Activated CD4-positive, alpha-beta T cell treated with anti-CD3 and anti-CD28 coated beads, Interleukin-2, Interleukin-6, amounts not matched to agents 100 ng/mL and 50 ng/mL, durations not matched to agents 16 hours and 8 hours (primary cell): Measurements from ENCODE around the gene PLPP7.
"Not testable (repeated sequence)": the region's sequence is repeated elsewhere in the genome, so short reads cannot be mapped to it uniquely, and the experiment has no call there.

ENCODE experiments used
- DNase-seq: peaks from one replicate; pipeline ENCODE4 v3.0.0-alpha.2; 2020

The PLPP7 gene

DNA sequence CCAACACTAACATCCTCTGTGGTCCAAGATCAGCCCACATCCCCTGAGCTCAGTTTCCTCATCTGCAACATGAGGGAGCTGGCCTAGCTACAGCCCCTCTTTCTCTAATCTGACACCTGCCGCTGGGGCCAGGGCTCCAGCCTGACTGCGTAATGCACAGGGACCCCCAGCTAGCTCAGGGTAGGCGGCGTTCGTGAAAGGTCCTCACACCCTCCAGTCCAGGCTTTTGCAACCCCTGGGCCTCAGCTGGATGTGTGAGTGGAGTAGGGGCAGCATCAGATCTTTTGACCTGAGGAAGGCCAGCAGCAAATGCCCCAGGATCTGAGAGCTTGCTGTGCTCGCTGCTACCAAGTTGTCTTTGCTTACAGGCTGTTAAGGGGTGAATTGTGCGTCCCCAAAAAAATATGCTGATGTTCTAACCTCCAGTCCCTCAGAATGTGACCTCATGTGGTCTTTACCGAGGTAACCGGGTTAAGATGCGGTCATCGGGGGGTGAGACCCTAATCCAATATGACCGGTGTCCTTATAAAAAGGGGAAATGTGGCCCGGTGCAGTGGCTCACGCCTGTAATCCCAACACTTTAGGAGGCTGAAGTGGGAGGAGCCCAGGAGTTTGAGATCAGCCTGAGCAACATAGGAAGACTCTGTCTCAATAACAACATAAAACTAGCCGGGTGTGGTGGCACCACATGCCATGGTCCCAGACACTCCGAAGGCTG lies 47.8 kb downstream of the PLPP7 start:
- no peak for DNase-seq

DNA sequence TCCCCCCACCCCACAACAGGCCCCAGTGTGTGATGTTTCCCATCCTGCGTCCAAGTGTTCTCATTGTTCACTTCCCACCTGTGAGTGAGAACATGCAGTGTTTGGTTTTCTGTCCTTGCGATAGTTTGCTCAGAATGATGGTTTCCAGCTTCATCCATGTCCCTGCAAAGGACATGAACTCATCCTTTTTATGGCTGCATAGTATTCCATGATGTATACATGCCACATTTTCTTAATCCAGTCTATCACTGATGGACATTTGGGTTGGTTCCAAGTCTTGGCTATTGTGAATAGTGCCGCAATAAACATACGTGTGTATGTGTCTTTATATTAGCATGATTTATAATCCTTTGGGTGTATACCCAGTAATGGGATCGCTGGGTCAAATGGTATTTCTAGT lies 49.7 kb downstream of the PLPP7 start:
- not testable (repeated sequence) for DNase-seq

DNA sequence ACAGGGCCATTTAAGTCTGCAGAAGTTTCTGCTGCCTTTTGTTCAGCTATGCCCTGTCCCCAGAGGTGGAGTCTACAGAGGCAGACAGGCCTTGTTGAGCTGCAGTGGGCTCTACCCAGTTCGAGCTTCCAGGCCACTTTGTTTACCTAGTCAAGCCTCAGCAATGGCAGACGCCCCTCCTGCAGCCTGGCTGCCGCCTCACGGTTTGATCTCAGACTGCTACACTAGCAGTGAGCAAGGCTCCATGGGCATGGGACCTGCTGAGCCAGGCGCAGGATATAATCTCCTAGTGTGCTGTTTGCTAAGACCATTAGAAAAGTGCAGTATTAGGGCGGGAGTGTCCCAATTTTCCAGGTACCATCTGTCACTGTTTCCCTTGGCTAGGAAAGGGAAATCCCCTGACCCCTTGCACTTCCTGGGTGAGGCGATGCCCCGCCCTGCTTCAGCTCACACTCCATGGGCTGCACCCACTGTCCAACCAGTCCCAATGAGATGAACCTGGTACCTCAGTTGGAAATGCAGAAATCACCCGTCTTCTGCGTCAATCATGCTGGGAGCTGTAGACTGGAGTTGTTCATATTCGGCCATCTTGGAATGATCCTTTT lies 55.5 kb downstream of the PLPP7 start:
- not testable (repeated sequence) for DNase-seq

DNA sequence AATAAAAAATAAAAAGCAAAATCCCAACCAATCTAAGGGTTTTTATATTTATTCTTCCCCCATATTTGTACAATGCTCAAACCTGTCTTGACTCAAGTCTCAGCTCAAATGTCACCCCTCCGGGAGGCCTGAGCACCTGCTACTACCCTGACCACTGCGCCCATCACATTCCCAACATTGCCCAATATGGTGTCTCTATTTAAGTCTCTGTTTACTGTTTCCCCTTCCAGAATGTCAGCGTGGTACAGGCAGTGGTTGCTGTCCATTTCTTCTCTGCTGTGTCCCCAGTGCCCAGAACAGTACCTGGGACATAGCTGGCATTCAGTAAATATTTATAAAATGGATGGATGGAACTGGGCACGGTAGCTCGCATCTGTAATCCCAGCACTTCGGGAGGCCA lies 57.0 kb downstream of the PLPP7 start:
- DNase-seq: no peak

DNA sequence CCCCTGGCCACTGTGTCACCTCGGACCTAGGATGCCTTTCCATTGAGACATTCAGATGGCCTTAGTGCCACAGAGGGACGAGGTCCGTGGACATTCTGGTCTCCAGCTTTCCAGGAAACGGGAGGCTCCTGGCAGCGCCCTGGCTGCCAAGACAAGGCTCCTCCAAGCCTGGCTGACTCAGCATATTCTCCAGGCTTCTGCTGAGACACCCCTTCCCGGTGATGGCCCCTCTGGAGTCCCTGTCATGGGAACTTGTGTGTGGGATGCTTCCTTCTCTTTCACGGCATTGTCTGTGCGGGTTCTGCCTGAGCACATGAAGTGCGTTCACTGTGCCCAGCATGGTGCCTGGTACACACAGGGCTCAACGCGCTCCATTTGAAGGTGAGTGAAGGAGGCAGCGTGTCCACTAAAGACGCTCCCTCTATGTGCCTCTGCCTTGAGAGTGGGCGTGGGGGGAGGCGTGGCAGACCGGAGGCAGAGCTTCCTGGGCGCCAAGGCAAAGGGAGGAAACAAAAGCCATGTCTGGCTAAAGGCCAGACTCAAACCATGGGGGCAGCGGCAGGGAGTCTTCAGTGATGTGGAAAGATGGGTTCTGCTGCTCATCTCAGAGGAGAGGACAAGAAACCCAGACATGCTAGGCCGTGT lies 58.0 kb downstream of the PLPP7 start:
- DNase-seq: no peak

DNA sequence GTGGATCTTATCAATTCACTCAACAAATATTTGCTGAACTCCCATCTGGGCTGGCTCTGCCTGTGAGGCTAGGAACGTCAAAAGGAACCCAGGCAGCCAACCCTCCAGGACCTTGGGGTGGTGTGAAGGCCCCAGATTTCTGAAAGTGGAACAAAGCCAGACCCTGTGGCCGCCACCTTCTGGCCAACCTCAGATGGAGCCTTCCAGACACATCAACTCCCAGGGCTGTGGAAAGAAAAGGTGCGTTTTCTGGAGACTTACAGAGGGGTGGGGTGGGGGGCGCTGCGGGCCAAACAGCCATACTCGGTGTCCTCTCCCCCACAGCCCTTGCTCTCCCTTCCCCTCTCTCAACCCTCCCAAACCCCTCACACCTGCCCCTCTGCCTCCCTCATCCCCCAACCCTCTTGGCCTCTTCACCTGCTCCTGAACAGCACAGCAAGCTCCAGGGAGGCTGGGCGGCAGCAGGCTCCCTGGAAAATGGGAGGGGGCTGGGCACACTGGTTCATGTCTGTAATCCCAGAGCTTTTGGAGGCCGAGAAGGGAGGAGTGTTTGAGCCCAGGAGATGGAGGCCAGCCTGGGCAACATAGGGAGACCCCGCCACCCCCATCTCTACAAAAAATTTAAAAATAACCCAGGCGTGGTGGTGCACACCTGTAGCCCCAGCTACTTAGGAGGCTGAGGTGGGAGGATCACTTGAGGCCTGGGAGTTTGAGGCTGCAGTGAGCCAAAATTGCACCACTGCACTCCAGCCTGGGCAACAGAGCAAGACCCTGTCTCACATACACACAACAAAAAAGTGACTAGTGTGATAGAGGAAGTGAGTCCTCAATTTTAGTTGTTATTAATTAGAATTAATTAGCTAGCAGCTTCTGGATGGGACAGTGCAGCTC lies 59.4 kb downstream of the PLPP7 start:
- DNase-seq: no peak

DNA sequence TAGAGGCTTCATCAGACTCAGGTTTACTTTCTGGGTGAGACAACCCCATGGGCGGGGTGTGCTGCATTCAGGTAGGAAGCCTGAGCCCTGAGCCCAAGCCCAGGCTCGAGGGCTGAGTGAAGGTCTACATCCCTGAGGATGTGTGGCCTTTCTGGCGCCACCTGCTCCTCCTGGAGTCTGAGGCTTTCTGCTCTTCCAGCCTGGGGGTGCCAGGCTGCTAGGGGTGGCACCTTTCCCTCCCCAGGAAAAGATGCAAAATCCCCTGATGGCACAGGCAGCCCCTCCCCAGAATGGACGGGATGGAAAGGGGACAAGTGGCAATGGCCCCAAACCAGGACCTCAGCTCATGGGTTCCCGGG lies 60.0 kb downstream of the PLPP7 start:
- DNase-seq: no peak

DNA sequence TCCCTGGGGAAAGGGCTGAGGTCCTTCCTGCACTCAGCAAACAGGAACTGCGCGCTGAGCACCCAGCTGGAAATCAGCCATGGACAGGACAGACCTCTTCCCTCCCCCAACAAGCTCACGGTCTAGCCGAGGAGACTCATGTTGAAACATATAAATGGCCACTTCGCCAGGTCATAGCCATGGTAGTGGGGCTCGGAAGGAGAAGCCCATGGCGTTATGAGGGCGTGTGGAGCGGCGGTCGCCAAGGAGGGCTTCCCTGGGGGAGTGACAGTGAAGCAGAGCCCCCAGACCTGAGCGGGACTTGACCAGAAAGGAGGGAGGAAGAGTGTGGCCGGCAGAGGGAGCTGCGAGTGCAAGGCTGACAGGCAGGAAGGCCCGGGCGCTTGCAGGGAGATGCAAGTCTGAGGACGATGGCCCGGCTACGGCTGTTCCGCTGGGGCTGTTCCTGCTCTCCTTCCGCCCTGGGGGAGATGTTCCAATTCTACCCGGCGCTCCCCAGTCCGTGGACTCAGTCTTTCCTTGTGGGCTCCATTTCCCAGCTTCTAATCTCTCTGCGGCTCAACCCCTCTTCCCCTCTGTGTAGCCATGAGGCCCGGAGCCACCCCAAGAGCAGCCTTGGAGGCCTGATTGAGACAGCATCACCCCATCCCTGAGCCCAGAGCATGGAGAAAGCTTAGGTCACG lies 60.5 kb downstream of the PLPP7 start:
- DNase-seq: peak; percentile 90

DNA sequence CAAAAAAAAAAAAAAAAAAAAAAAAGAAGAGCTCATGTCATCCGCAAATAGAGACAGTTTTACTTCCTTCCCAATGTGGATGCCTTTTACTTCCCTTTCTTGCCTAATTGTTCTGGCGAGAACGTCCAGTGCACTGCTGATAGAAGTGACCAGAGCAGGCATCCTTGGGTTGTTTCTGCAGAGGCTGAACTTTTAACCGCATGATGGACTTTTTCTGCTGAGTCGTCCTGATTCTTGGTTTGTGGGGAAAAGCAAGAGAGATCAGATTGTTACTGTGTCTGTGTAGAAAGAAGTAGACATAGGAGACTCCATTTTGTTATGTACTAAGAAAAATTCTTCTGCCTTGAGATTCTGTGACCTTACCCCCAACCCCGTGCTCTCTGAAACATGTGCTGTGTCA lies 67.0 kb downstream of the PLPP7 start:
- DNase-seq: not testable (repeated sequence)

DNA sequence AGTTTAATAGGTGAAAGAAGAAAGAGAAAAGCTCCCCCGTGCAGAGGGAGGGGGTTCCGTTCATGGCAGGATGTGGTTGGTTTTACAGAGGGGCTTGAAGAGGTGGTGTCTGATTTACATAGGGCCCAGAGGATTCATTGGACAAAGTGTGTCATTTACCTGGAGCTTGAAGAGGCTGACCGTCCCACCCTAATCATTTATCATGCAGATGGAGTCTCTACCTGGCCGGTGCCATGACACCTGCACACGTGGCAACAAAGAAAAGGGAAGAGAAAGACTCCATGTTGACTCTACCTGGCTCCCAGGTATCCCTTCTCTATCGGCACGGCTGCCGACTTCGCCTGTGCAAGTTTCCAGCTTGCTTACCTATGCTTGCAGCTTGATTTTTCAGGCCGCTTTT lies 69.0 kb downstream of the PLPP7 start:
- no peak for DNase-seq
